NCI-H2196 treated with DMSO at 0.1 percent for 48 hours (cell line): Measurements from ENCODE around the gene PSEN1.

Source experiments
- DNase-seq: peaks from one replicate; lab custom pipeline; 2025; ENCODE audit not compliant: unreplicated experiment; lab: John Stamatoyannopoulos, UW

PSEN1 gene

GRCh38 chr14:73267474-73267873 is 131.2 kb downstream of the PSEN1 start:
- no peak for DNase-seq

- no peak for DNase-seq
Measured at GRCh38 chr14:73269729-73270531, 133.6 kb downstream of the PSEN1 start.

GRCh38 chr14:73272393-73272792 is 136.1 kb downstream of the PSEN1 start:
- no peak for DNase-seq
